Measurements from ENCODE around the gene WNT9B.

WNT9B gene, protein sequence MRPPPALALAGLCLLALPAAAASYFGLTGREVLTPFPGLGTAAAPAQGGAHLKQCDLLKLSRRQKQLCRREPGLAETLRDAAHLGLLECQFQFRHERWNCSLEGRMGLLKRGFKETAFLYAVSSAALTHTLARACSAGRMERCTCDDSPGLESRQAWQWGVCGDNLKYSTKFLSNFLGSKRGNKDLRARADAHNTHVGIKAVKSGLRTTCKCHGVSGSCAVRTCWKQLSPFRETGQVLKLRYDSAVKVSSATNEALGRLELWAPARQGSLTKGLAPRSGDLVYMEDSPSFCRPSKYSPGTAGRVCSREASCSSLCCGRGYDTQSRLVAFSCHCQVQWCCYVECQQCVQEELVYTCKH

GRCh38 chr17:46851029-46851741 lies at the start of gene WNT9B:
Gene WNT9B, plus strand, starts transcription at chr17:46851583. Its CDS starts 56 bp downstream, at chr17:46851639.
- DNase-seq (ENCODE audit: insufficient read length, low spot score): peak; percentile 53
- peak; percentile 13 for FAIRE-seq

DNA sequence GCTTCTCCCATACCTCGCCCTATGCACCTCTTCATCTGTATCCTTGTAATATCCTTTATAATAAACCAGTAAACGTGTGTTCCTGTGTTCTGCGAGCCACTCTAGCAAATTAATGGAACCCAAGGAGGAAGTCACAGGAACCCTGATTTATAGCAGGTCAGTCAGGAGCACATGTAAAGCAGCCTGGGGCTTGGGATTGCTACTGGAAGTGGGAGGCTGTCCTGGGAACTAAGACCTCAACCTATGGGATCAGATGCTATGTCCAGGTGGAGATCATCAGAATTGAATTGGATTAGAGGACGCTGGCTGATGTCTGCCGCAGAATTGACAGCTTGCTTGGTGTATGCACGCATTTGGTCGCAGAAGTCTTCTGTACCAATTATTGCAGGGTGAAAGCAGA lies 48.6 kb upstream of the WNT9B start:
- DNase-seq (ENCODE audit: insufficient read length, low spot score) (no peak), FAIRE-seq (no peak)

DNA sequence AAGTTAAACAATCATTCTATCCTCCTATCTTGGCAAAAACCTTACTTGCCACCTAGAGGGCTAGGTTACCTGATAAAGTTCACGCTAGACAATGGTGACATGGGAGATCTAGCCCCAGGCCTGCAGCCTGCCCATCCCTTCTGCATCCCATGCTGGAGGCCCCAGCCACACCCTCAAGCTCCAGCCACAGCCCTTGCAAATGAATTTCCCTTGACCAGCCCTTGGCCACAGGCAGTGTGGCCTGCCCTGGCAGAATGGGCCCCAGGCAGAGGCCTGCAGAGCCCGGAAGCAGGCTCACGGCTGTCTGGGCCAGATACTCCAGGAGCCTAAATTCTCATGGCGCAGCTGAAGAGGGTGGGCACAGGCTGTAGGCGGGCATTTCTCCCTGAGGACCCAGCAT lies 47.8 kb upstream of the WNT9B start:
- FAIRE-seq (no peak), DNase-seq (ENCODE audit: insufficient read length, low spot score) (no peak)

GRCh38 chr17:46805771-46806170 lies 45.6 kb upstream of the WNT9B start:
- FAIRE-seq (no peak), DNase-seq (ENCODE audit: insufficient read length, low spot score) (no peak)

GRCh38 chr17:46809110-46809571 lies 42.2 kb upstream of the WNT9B start:
- FAIRE-seq (peak; percentile 65), DNase-seq (ENCODE audit: insufficient read length, low spot score) (no peak)

DNA sequence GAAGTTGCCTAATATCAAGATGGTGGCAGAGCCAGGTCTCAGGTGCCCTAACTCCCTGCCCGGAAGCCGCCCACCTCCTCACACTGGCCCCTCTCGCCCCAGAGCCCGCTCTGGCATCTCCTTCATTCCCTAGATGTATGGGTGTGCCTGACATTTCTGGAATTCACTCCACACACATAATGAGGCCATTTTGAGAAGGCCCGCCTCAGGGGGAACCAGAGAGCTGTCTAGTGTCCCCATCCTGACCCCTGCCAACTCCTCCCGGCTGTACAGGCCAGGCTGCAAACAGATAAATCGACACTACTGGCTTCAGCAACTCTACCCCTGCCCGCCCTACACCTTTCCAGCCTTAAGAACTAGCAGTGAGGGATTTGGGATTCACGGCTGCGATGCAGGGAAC lies 40.5 kb upstream of the WNT9B start:
- FAIRE-seq (peak; percentile 36), DNase-seq (ENCODE audit: insufficient read length, low spot score) (no peak)

DNA sequence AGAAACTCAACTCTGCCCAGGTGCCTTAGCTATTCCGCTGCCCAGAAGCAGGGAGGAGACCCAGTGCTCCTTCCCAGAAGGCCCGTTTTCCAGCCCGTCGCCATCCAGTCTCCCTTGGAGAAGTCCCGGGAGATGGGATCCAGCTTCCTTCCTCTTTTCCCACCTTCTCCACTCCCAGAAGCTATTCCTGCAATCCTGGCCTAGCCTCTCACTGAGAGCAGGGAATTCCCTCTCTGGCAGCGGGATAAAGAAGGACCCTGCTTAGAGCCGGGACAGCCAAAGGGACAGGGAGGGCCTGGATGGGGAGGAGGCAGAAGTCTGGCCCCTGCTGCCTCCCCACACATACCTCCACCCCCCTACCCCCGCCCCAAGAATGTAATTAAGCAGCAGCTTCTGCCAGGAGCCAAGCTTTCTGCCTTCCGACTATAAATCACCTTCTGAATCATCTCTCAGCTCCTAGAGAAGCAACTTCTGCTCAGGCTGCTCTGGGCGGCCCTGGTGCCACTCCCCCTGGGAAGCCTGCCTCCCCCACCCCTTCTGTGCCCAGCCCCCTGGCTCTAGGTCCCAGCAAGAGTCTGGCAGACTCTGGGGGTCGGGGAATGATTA lies 39.3 kb upstream of the WNT9B start:
- DNase-seq (ENCODE audit: insufficient read length, low spot score) (peak; percentile 90), FAIRE-seq (peak; percentile 81)

DNA sequence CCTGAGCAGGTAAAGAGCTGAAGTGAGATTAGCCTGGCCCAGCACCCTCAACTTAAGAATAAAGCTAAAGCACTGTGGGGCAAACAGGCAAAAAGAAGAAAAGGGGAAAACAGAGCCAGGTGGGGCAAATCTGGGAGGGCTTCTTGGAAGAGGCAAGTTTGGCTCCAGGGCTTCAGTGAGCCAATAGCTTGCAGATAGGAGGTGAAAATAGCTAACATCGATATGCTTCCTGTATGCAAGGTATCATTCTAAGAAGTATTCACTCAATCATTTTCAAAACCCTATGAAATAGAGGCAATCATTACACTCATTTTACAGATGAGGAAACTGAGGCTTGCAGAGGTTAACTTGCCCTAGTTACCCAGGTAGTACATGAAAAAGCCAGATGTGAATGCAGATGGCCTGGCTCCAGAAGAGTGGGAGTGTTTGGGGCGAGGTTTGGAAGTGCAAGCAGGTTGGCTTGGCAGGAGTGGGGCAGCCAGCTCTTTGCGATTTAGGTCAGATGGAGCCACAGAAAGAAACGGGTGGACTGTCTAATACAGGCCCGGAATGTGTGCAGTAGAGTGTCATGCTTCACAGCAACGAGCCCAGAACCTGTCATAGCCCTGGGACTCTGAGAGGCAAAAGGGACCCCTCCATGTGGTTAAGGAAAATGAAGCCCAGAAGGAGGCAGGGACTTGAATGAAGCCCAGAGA lies 38.6 kb upstream of the WNT9B start:
- FAIRE-seq (peak; percentile 4), DNase-seq (ENCODE audit: insufficient read length, low spot score) (no peak)

DNA sequence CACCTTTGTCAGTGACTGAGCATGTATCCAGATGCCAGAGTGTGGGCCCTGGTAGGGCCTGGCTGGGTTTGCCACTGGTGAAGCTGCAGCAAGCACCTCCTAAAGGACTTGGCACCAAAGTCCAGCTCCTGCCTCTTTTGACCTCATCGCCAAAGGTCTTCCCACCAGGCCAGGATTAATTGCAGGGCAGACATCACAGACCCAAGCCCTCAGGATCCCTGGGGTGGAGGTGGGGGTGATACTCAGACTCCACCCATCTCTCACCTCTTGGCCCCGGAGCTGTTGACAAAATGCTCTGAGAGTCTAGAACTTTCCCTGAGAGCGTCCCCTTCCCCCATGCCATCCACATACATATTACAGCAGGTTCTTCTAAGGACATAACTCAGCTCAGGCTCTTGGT lies 37.5 kb upstream of the WNT9B start:
- FAIRE-seq (no peak), DNase-seq (ENCODE audit: insufficient read length, low spot score) (no peak)

- peak; percentile 74 for FAIRE-seq
- DNase-seq (ENCODE audit: insufficient read length, low spot score): no peak
These were observed 36.9 kb upstream of the WNT9B start for GRCh38 chr17:46814446-46814845.

- DNase-seq (ENCODE audit: insufficient read length, low spot score): no peak
- peak; percentile 95 for FAIRE-seq
These were observed 35.7 kb upstream of the WNT9B start for GRCh38 chr17:46815474-46816353.

DNA sequence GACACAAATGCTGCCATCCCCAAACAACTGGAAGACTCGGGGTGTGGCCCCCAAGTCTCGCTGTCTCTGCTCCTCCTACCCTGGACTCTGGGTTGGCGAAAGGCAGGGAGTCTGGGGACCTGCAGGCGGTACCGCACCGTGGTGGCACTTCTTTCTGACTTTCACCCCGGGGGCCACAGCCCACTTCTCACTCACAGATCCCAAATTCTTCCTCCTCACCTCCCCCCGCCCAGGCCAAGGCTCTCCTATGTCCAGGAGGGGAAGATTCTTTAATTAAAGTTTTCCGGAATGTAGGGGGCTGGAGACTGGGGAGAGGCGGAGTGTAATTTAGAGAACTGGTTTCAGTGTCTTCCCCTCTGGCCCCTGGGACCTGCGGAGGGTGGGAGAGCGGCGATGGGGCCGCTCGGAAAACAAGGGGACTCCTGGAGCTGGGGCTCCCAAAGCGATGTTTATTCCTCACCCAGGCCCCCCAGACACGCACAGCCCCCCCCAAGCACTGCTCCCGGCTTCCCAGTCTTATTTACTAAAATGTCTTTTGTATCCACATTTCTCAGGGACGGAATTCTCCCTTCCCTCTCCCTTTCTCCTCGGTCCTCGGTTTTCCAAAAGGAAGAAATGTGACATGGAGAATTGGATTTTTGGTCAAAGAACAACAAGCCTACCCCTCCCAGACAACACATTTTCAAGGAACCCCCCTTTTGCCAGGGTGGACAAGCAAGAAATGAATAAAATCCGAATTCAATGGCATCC lies 34.1 kb upstream of the WNT9B start:
- FAIRE-seq (no peak), DNase-seq (ENCODE audit: insufficient read length, low spot score) (no peak)

GRCh38 chr17:46817901-46818209 lies 33.5 kb upstream of the WNT9B start:
- no peak for DNase-seq (ENCODE audit: insufficient read length, low spot score)
- FAIRE-seq: no peak

DNA sequence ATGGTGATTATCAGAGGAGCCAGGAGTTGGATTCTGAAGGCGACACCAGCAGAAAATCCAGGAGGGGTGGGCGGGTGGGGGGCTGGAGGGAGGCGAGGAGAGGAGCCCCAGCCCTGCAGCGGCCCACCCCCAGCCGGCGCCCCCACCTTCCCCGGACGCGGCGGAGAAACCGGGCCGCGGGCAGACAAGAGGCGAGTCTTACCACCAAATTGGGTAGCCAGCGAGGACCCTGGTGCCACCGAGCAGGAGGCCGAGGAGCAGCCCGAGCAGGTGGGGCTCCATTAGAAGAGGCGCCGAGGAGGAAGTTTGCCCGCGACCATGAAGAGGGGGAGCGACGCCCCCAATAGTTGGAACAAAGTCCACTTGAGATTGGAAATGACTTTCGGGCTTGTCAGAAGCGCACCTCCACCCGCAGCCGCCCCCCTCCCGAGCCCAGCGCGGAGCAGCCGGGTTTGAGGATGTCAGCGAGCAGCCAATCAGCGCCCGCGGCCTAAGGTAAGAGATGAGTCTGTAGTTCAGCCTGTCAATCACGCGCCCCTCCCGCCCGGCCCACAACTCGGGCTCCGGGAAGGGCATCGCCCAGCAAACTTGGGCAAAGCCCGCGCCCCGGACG lies 33.0 kb upstream of the WNT9B start, which contains the start of gene WNT3:
TSS of gene WNT3 (minus strand) at position 377 of the 613 bp plus-strand sequence. CDS start at position 282, 95 bp downstream.
- no peak for DNase-seq (ENCODE audit: insufficient read length, low spot score)
- no peak for FAIRE-seq

DNA sequence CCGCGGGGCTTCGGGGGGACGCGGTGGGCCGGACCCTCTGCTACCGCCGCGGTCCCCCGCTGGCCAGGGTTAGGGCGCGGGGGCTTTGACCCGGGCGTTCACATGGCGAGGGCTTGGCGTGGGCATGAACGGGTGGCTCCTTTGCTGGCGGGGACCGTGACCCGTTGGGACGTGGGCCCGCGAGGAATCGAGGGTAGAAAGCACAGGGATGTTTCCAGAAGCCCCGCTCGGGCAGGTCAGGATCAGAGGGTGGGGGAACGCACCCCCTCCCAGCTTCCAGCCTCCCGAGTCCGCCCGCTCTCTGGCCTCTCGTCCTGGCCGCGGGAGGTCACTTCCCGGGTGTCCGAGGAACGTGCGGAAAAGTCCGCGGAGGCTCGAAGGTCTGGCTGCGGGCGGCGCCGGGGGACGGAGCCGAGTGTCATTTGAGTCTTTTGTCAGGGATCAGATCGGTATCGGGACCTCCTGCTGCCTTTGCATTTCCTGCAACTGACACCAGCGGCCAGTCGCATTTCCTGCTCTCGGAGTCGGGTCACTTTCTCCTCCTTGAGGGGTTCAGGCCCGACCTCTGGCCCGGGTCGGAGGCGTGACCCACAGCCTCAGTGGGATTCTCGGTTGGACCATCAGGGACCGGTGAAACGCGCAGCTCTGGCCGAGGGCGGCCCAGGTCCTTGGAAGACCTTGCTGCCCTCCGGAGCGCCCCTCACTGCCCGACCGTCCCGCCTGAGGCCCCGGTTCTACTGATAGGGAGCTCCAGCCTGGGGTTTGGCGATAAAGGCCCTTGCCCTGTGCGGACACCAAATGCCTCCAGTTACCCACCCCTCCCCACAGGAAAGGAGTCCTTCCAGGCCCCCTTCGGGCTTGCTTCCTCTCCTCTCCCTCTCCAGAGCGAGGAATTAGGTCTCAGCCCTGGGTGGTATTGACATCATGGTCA lies 32.2 kb upstream of the WNT9B start:
- no peak for DNase-seq (ENCODE audit: insufficient read length, low spot score)
- FAIRE-seq: no peak

- FAIRE-seq: no peak
- no peak for DNase-seq (ENCODE audit: insufficient read length, low spot score)
These were observed 31.5 kb upstream of the WNT9B start for GRCh38 chr17:46819906-46820351.

- DNase-seq (ENCODE audit: insufficient read length, low spot score) (no peak), FAIRE-seq (no peak)
These were observed 30.6 kb upstream of the WNT9B start for GRCh38 chr17:46820592-46821450.

All from HTR-8/SVneo (cell line).